GM23338 (cell line): ENCODE data around the gene CYP4B1. TPM values are rescaled to one million over a fixed set of nuclear protein-coding genes. Genes with fewer than 3 reads are reported as not detected.
"Not testable (repeated sequence)": the region's sequence is repeated elsewhere in the genome, so short reads cannot be mapped to it uniquely, and the experiment has no call there.

ENCODE experiments used
- ATAC-seq: fragments of 200-7000 bp; cut with Tn5 transposase; 3 replicates; pipeline ENCODE4 v1.9.1; 2020
- DNase-seq: peaks from one replicate; pipeline ENCODE4 v3.0.0-alpha.2; 2015; ENCODE audit warnings: low spot score
- H2AFZ ChIP-seq: fragments of 200-600 bp; sonication (generic); 2 replicates; pipeline ENCODE4 v1.8.0; 2016; ENCODE audit warnings: antibody characterized with exemption, mild to moderate bottlenecking, moderate library complexity
- H3F3A ChIP-seq: fragments of 200-600 bp; sonication (generic); replicated peaks from 2 replicates; pipeline ENCODE4 v1.8.0; 2017; ENCODE audit warnings: antibody characterized with exemption, mixed run types, low read depth
- H3K27ac ChIP-seq: fragments of 200-600 bp; sonication (generic); 2 replicates; pipeline ENCODE4 v1.6.1; 2016; ENCODE audit warnings: low read depth
- H3K27me3 ChIP-seq: fragments of 200-600 bp; sonication (generic); 2 replicates; pipeline ENCODE4 v1.8.0; 2016; ENCODE audit warnings: mild to moderate bottlenecking, mixed run types, moderate library complexity; ENCODE audit not compliant: insufficient read depth
- H3K36me3 ChIP-seq: fragments of 200-600 bp; sonication (generic); 2 replicates; pipeline ENCODE4 v1.8.0; 2016; ENCODE audit warnings: mild to moderate bottlenecking; ENCODE audit not compliant: insufficient read depth
- H3K4me1 ChIP-seq: fragments of 200-600 bp; sonication (generic); 2 replicates; pipeline ENCODE4 v1.8.0; 2016; ENCODE audit warnings: mild to moderate bottlenecking, moderate library complexity; ENCODE audit not compliant: insufficient read depth
- H3K4me2 ChIP-seq: fragments of 200-600 bp; sonication (generic); 2 replicates; pipeline ENCODE4 v1.7.1; 2017; ENCODE audit warnings: mixed run types
- H3K4me3 ChIP-seq: fragments of 200-600 bp; sonication (generic); 2 replicates; pipeline ENCODE4 v1.6.1; 2016; ENCODE audit warnings: mixed run types
- H3K79me2 ChIP-seq: fragments of 200-600 bp; sonication (generic); replicated peaks from 2 replicates; pipeline ENCODE4 v1.8.0; 2017; ENCODE audit warnings: mild to moderate bottlenecking; ENCODE audit not compliant: insufficient read depth
- H3K9me2 ChIP-seq: fragments of 200-600 bp; sonication (generic); 2 replicates; pipeline ENCODE4 v1.8.0; 2017; ENCODE audit not compliant: insufficient read depth
- H4K20me1 ChIP-seq: fragments of 200-600 bp; sonication (generic); replicated peaks from 2 replicates; pipeline ENCODE4 v1.8.0; 2017; ENCODE audit warnings: mild to moderate bottlenecking; ENCODE audit not compliant: insufficient read depth
- H3K27ac Mint-ChIP-seq: 2 replicates; pipeline ENCODE4 v1.8.0; 2020; ENCODE audit warnings: inconsistent platforms, mild to moderate bottlenecking, moderate library complexity, mixed read lengths
- H3K27me3 Mint-ChIP-seq: 3 replicates; pipeline ENCODE4 v1.8.0; 2022; ENCODE audit warnings: low read depth, mild to moderate bottlenecking, moderate library complexity, mixed read lengths, inconsistent platforms; ENCODE audit not compliant: insufficient read depth, poor library complexity
- H3K36me3 Mint-ChIP-seq: 3 replicates; pipeline ENCODE4 v1.8.0; 2021; ENCODE audit warnings: low read depth, mild to moderate bottlenecking, inconsistent platforms, moderate library complexity, mixed read lengths
- H3K4me1 Mint-ChIP-seq: 3 replicates; pipeline ENCODE4 v1.8.0; 2020; ENCODE audit warnings: mild to moderate bottlenecking, inconsistent platforms, mixed read lengths
- H3K4me3 Mint-ChIP-seq: 3 replicates; pipeline ENCODE4 v1.8.0; 2021; ENCODE audit warnings: moderate library complexity, mild to moderate bottlenecking, inconsistent platforms, mixed read lengths
- H3K9me3 Mint-ChIP-seq: 3 replicates; pipeline ENCODE4 v1.8.0; 2020; ENCODE audit warnings: moderate library complexity, mild to moderate bottlenecking, inconsistent platforms, mixed read lengths
- CREB1 ChIP-seq: fragments of 250-450 bp; sonication (Bioruptor Pico); IDR thresholded peaks from 2 replicates; pipeline ENCODE4 v1.5.0; 2020; ENCODE audit warnings: low read depth, mild to moderate bottlenecking, moderate library complexity
- EZH2 ChIP-seq: fragments of 200-600 bp; sonication (generic); IDR thresholded peaks from one replicate; pipeline ENCODE4 v1.8.0; 2017; ENCODE audit warnings: antibody characterized with exemption, mild to moderate bottlenecking, low read depth; ENCODE audit not compliant: unreplicated experiment
- JUNB ChIP-seq: IDR thresholded peaks from one replicate; pipeline ENCODE4 v1.6.1; 2016; ENCODE audit warnings: antibody characterized with exemption; ENCODE audit not compliant: unreplicated experiment
- polyA plus RNA-seq: library from polyadenylated mRNA; unstranded; fragments of >200 nt; fragmentation: Nextera tagmentation; extraction: Ambion mirVana; gene quantifications from 2 replicates; pipeline ENCODE4 v1.2.1, GENCODE V29; 2016
- total RNA-seq: library from RNA; depleted of rRNA; stranded (reverse); fragments of >200 nt; shearing (Covaris generic); gene quantifications from 2 replicates; pipeline ENCODE4 v1.2.3, GENCODE V29; 2014; rRNA removed

Gene CYP4B1
- total and polyA plus RNA-seq, 2 experiments from 2014 or later, result not detected

- H3K9me2 ChIP-seq, H3K36me3 Mint-ChIP-seq, H3K4me1 ChIP-seq, H3K4me3 ChIP-seq, H3K36me3 ChIP-seq, H3K27me3 ChIP-seq, H3K27me3 Mint-ChIP-seq, H3F3A ChIP-seq, H3K27ac ChIP-seq, H3K9me3 Mint-ChIP-seq, H3K4me3 Mint-ChIP-seq, H3K79me2 ChIP-seq, H2AFZ ChIP-seq, H4K20me1 ChIP-seq: not testable (repeated sequence)
- peak; percentile 71; the same call in 1 of the 2 replicates for TF ChIP-seq CREB1 (CRISPR knock-in tag)
- Mint-ChIP-seq H3K4me1 (peaks cover 15% of the 10 kb centered on the region), H3K27ac (peak overlapping the region; percentile 25)
- DNase-seq, result peak; percentile 29
- peak overlapping the region; percentile 7; the same call in 1 of the 2 replicates for H3K4me2 ChIP-seq
- ATAC-seq, result peak; percentile 72
These were observed 58.8 kb downstream of the CYP4B1 start for GRCh38 chr1:46857660-46858065.

GRCh38 chr1:46862348-46862747 is 63.5 kb downstream of the CYP4B1 start:
- Histone ChIP-seq H3K27me3 (no peaks in the 10 kb centered on the region), H3K27ac (no peak overlapping the region), H3K36me3 (no peaks in the 10 kb centered on the region), H2AFZ (no peak overlapping the region), H3K4me2 (no peak overlapping the region), H4K20me1 (no peaks in the 10 kb centered on the region), H3F3A (no peaks in the 10 kb centered on the region), H3K4me3 (no peak overlapping the region), H3K4me1 (peaks cover 10% of the 10 kb centered on the region; the same call in 1 of the 2 replicates), H3K79me2 (no peaks in the 10 kb centered on the region), H3K9me2 (no peaks in the 10 kb centered on the region)
- Mint-ChIP-seq H3K4me3 (no peak overlapping the region), H3K9me3 (peaks cover 3% of the 10 kb centered on the region), H3K36me3 (no peaks in the 10 kb centered on the region; the same call in 2 of the 3 replicates), H3K27ac (no peak overlapping the region), H3K27me3 (peaks cover 2% of the 10 kb centered on the region), H3K4me1 (peaks cover 11% of the 10 kb centered on the region)
- DNase-seq, result no peak
- TF ChIP-seq JUNB, result no peak
- no peak for TF ChIP-seq EZH2
- no peak for ATAC-seq

Other genes starting within 250 kb of the CYP4B1 start
- gene KNCN, start 247.4 kb upstream of the CYP4B1 start, total RNA-seq, result not detected in 2 replicates
- gene KNCN, start 247.4 kb upstream of the CYP4B1 start, polyA plus RNA-seq, result not detected in 2 replicates
- 9.7 and 11.8 TPM in 2 replicates for gene MKNK1, start 194.8 kb upstream of the CYP4B1 start, total RNA-seq
- gene MKNK1, start 194.8 kb upstream of the CYP4B1 start, polyA plus RNA-seq, result 15.3 and 20.5 TPM in 2 replicates
- gene MOB3C, start 182.2 kb upstream of the CYP4B1 start, total RNA-seq, result 6.2 and 6.3 TPM in 2 replicates
- gene MOB3C, start 182.2 kb upstream of the CYP4B1 start, polyA plus RNA-seq, result 0.78 and 1.1 TPM in 2 replicates
- 45.9 and 67.6 TPM in 2 replicates for gene ATPAF1, start 130.7 kb upstream of the CYP4B1 start, total RNA-seq
- gene ATPAF1, start 130.7 kb upstream of the CYP4B1 start, polyA plus RNA-seq, result 35.9 and 41.2 TPM in 2 replicates
- gene TEX38, start 127.2 kb upstream of the CYP4B1 start, total RNA-seq, result not detected in 2 replicates
- gene TEX38, start 127.2 kb upstream of the CYP4B1 start, polyA plus RNA-seq, result 0.37 TPM in 1 of 2 replicates, not detected in the other
- 48.7 and 49.0 TPM in 2 replicates for gene EFCAB14, start 79.9 kb upstream of the CYP4B1 start, total RNA-seq
- gene EFCAB14, start 79.9 kb upstream of the CYP4B1 start, polyA plus RNA-seq, result 20.8 and 23.3 TPM in 2 replicates
- not detected in 2 replicates for gene CYP4A11, start 142.4 kb downstream of the CYP4B1 start, total RNA-seq
- gene CYP4A11, start 142.4 kb downstream of the CYP4B1 start, polyA plus RNA-seq, result not detected in 2 replicates
- 2.2 and 3.6 TPM in 2 replicates for gene CYP4X1, start 224.6 kb downstream of the CYP4B1 start, total RNA-seq
- 1.1 and 1.8 TPM in 2 replicates for gene CYP4X1, start 224.6 kb downstream of the CYP4B1 start, polyA plus RNA-seq